ENCODE results near the gene MAD2L1BP.

- TF ChIP-seq, protein P1, sequence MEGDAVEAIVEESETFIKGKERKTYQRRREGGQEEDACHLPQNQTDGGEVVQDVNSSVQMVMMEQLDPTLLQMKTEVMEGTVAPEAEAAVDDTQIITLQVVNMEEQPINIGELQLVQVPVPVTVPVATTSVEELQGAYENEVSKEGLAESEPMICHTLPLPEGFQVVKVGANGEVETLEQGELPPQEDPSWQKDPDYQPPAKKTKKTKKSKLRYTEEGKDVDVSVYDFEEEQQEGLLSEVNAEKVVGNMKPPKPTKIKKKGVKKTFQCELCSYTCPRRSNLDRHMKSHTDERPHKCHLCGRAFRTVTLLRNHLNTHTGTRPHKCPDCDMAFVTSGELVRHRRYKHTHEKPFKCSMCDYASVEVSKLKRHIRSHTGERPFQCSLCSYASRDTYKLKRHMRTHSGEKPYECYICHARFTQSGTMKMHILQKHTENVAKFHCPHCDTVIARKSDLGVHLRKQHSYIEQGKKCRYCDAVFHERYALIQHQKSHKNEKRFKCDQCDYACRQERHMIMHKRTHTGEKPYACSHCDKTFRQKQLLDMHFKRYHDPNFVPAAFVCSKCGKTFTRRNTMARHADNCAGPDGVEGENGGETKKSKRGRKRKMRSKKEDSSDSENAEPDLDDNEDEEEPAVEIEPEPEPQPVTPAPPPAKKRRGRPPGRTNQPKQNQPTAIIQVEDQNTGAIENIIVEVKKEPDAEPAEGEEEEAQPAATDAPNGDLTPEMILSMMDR (IDR thresholded peaks at IDR 0.05; ENCODE audit: insufficient read depth, low read length) = no peak
- no peak for TF ChIP-seq POLR2AphosphoS5 (IDR thresholded peaks at IDR 0.05; ENCODE audit: low read depth)
- TF ChIP-seq REST (IDR thresholded peaks at IDR 0.05; ENCODE audit: insufficient replicate concordance, low read depth) = no peak
- TF ChIP-seq SPI1 (IDR thresholded peaks at IDR 0.05; ENCODE audit: borderline replicate concordance, low read depth) = no peak
- TF ChIP-seq GABPA (IDR thresholded peaks at IDR 0.05; ENCODE audit: low read depth) = no peak
Observed at GRCh38 chr6:43600595-43600994, 35.0 kb upstream of the MAD2L1BP start.

Data from HL-60 (cell line).